Natural killer cell (primary cell): ENCODE data around the gene HBP1. TPM values are rescaled to one million over a fixed set of nuclear protein-coding genes. Genes with fewer than 3 reads are reported as not detected.

Experiments used
- ATAC-seq, 3 donors: fragments of 150-1000 bp in 2 of 3; fragments of 200-7000 bp in 1 of 3; cut with Tn5 transposase; 1 replicate in 1 of 3; 2 replicates in 2 of 3; pipeline ENCODE4 v1.10.0; 2021; ENCODE audit warnings: mild to moderate bottlenecking in 2 of 3, moderate library complexity in 2 of 3
- DNase-seq, 2 donors: peaks; one replicate each; pipeline versions ENCODE4 v3.0.0 to v3.0.0-alpha.2; 2013 to 2021; ENCODE audit warnings: mixed read lengths in 1 of 2
- H3K27ac ChIP-seq: one replicate; pipeline ENCODE4 v1.5.1; 2013; ENCODE audit warnings: mild to moderate bottlenecking, low read length
- H3K27me3 ChIP-seq: one replicate; pipeline ENCODE4 v1.6.1; 2013; ENCODE audit warnings: low read length; ENCODE audit not compliant: control insufficient read depth, insufficient read depth
- H3K36me3 ChIP-seq: one replicate; pipeline ENCODE4 v1.6.1; 2013; ENCODE audit warnings: low read length; ENCODE audit not compliant: control insufficient read depth, insufficient read depth
- H3K4me1 ChIP-seq: one replicate; pipeline ENCODE4 v1.6.1; 2013; ENCODE audit warnings: low read length; ENCODE audit not compliant: control insufficient read depth, insufficient read depth
- H3K4me3 ChIP-seq: one replicate; pipeline ENCODE4 v1.5.1; 2013; ENCODE audit warnings: low read length
- H3K9me3 ChIP-seq: one replicate; pipeline ENCODE4 v1.6.1; 2013; ENCODE audit warnings: low read length; ENCODE audit not compliant: control insufficient read depth, insufficient read depth
- H3K27ac Mint-ChIP-seq, 2 donors: one replicate each; pipeline ENCODE4 v1.8.0; 2022; ENCODE audit warnings: mild to moderate bottlenecking in 2 of 2, mixed read lengths in 2 of 2, moderate library complexity in 1 of 2
- H3K27me3 Mint-ChIP-seq, 2 donors: one replicate each; pipeline ENCODE4 v1.8.0; 2022; ENCODE audit warnings: low read depth in 2 of 2, mixed read lengths in 2 of 2
- H3K36me3 Mint-ChIP-seq: one replicate; pipeline ENCODE4 v1.8.0; 2022; ENCODE audit warnings: mixed read lengths
- H3K4me1 Mint-ChIP-seq, 2 donors: one replicate each; pipeline ENCODE4 v1.8.0; 2022; ENCODE audit warnings: mixed read lengths in 2 of 2
- H3K4me3 Mint-ChIP-seq: one replicate; pipeline ENCODE4 v1.8.0; 2022; ENCODE audit warnings: mild to moderate bottlenecking, moderate library complexity, mixed read lengths
- H3K9me3 Mint-ChIP-seq, 2 donors: one replicate each; pipeline ENCODE4 v1.8.0; 2022; ENCODE audit warnings: mixed read lengths in 2 of 2
- WGBS: methylation state at CpG from one replicate; pipeline ENCODE4 v1.1.7; 2013; ENCODE audit warnings: missing lambda C conversion rate; ENCODE audit not compliant: insufficient coverage; 5-methylcytosine and 5-hydroxymethylcytosine counted together
- intact Hi-C: fragments of 100-400 bp; cut with micrococcal nuclease; formaldehyde crosslinking; loops from one replicate; pipeline ENCODE4 v1.14.2; 2022
- total RNA-seq, 4 donors: library from RNA; stranded (reverse); fragments of 120-200 nt in 1 of 4; gene quantifications; one replicate each; pipeline versions ENCODE4 v1.2.3 to v1.2.4, GENCODE V29; 2013 to 2022
- TF ChIP-seq, protein P1 (sequence below): fragments of 200-600 bp; IDR thresholded peaks from one replicate; pipeline ENCODE4 v1.8.0; 2022; ENCODE audit warnings: antibody characterized with exemption

HBP1 gene
- total RNA-seq, 3 donors from 2014 or later (not counting 1 experiment from before 2014, with no cell fraction given), result 186 to 249 (median 243) TPM

DNA sequence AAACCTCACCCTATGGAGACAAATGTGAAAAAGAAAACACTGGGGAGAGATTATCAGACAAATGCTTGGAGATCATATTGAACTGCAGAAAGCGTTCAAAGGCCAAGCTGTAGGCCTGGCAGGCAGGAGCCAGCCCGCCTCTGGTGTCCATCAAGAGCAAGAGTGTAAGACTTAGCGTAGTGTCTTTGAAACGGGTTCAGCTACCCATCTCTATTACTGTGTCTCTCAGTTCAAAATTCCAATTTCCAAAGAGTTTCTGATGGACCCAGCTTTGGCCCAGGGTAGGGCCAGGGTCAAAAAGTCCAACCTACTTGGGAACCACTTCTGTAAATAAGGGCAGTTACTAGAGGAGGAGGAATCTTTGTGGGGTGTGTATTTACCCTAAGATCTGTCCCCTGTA is 45.4 kb upstream of the HBP1 start:
- Mint-ChIP-seq H3K36me3 (no peaks in the 10 kb centered on the region), H3K27ac (no peak overlapping the region), H3K27me3 (peaks cover 0 to 3% of the 10 kb centered on the region in 2 donors), H3K4me1 (peaks cover 20 to 21% of the 10 kb centered on the region in 2 donors), H3K9me3 (no peaks in the 10 kb centered on the region), H3K4me3 (no peak overlapping the region)
- H3K27me3 ChIP-seq, result no peaks in the 10 kb centered on the region
- no peaks in the 10 kb centered on the region for H3K9me3 ChIP-seq
- H3K4me1 ChIP-seq, result peaks cover 17% of the 10 kb centered on the region
- DNase-seq (no peak), ATAC-seq (no peak)
- intact Hi-C loops, result no loop called here
- no peaks in the 10 kb centered on the region for H3K36me3 ChIP-seq
- TF ChIP-seq, protein P1, sequence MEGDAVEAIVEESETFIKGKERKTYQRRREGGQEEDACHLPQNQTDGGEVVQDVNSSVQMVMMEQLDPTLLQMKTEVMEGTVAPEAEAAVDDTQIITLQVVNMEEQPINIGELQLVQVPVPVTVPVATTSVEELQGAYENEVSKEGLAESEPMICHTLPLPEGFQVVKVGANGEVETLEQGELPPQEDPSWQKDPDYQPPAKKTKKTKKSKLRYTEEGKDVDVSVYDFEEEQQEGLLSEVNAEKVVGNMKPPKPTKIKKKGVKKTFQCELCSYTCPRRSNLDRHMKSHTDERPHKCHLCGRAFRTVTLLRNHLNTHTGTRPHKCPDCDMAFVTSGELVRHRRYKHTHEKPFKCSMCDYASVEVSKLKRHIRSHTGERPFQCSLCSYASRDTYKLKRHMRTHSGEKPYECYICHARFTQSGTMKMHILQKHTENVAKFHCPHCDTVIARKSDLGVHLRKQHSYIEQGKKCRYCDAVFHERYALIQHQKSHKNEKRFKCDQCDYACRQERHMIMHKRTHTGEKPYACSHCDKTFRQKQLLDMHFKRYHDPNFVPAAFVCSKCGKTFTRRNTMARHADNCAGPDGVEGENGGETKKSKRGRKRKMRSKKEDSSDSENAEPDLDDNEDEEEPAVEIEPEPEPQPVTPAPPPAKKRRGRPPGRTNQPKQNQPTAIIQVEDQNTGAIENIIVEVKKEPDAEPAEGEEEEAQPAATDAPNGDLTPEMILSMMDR, result no peak
- H3K4me3 ChIP-seq, result no peak overlapping the region
- no peak overlapping the region for H3K27ac ChIP-seq
- WGBS, result 98% methylated on average over 4 of the region's 4 CpGs

DNA sequence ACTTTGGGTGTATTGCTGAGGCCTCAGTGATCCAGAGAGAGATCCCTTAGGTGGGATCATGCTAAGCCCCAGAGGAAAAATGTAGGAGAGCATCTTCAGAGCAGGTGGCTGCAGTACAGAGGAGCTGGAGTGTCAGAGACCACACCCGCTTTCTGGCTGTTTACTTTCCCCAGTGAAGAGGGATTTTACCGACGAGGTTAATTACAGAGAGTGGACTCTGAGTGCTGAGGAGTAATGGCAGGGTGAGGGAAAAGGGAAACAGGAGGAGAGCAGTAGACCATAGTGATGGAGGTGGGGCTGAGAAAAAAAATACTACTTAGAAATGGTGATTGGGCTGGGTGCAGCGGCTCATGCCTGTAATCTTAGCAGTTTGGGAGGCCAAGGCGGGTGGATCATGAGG is 43.3 kb upstream of the HBP1 start:
- no peaks in the 10 kb centered on the region for H3K9me3 ChIP-seq
- H3K4me1 ChIP-seq, result peaks cover 17% of the 10 kb centered on the region
- no peak for DNase-seq
- Mint-ChIP-seq H3K36me3 (no peaks in the 10 kb centered on the region), H3K4me3 (peak overlapping the region; percentile 85), H3K9me3 (no peaks in the 10 kb centered on the region), H3K4me1 (peaks cover 20 to 21% of the 10 kb centered on the region in 2 donors), H3K27me3 (no peaks in the 10 kb centered on the region), H3K27ac (peak overlapping the region; percentile 66 to 84)
- H3K27me3 ChIP-seq, result no peaks in the 10 kb centered on the region
- H3K4me3 ChIP-seq, result no peak overlapping the region
- WGBS, result 89% methylated on average over 5 of the region's 5 CpGs
- H3K36me3 ChIP-seq, result no peaks in the 10 kb centered on the region
- TF ChIP-seq, protein P1, result no peak
- peak overlapping the region; percentile 89 for H3K27ac ChIP-seq
- no peak for ATAC-seq
- intact Hi-C loops, result no loop called here

DNA sequence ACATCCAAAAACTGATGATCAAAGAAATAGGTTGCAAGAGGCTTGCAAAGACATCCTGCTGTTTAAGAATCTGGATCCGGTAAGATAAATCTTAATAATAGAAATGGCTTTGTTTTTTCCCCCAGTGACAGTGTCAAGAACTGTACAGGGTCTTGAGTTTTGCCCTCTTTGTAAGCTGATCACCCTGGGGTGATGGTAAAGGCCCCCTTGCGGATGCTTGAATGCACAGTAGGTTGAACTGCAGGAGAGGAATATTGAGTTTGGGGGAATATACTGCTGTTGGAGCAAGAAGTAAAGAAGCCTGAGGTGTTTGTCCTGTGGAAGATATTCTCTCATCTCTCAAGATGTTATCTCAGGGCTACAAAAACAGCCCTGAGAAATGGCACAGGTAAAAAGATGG is 40.6 kb upstream of the HBP1 start:
- peak overlapping the region; percentile 66 to 84 for H3K27ac Mint-ChIP-seq
- H3K4me3 ChIP-seq, result no peak overlapping the region
- no peak overlapping the region for H3K27ac ChIP-seq
- H3K4me1 ChIP-seq, result peaks cover 17% of the 10 kb centered on the region
- no peaks in the 10 kb centered on the region for H3K9me3 Mint-ChIP-seq
- DNase-seq (no peak), ATAC-seq (no peak)
- no peaks in the 10 kb centered on the region for H3K9me3 ChIP-seq
- peaks cover 0 to 3% of the 10 kb centered on the region in 2 donors for H3K27me3 Mint-ChIP-seq
- no peak overlapping the region for H3K4me3 Mint-ChIP-seq
- TF ChIP-seq, protein P1, result no peak
- no peaks in the 10 kb centered on the region for H3K36me3 ChIP-seq
- intact Hi-C loops, result no loop called here
- no peaks in the 10 kb centered on the region for H3K27me3 ChIP-seq
- WGBS, result 90% methylated on average over 2 of the region's 2 CpGs
- no peaks in the 10 kb centered on the region for H3K36me3 Mint-ChIP-seq
- peaks cover 20 to 21% of the 10 kb centered on the region in 2 donors for H3K4me1 Mint-ChIP-seq

DNA sequence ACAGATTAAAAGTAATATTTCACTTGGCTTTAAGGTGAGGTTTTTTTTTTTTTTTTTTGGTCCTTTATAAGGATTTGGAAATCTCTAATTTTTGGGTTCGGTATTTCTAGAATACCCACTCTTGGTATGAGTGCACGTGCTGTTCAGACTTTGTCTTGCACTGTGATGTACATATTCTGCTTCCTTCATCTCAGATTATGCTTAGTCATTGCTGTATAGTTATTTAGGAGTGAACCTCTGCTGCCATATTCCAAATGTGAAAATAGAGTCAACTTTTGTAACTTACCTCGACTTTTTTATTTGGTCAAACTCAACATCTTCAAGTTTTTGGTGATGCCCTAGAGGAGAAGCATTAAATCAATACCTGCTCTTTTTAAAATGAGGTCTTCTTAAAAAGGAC is 40.1 kb upstream of the HBP1 start:
- TF ChIP-seq, protein P1, result no peak
- no peaks in the 10 kb centered on the region for H3K9me3 ChIP-seq
- H3K27ac ChIP-seq, result no peak overlapping the region
- 90% methylated on average over 3 of the region's 3 CpGs for WGBS
- peaks cover 0 to 3% of the 10 kb centered on the region in 2 donors for H3K27me3 Mint-ChIP-seq
- no peak overlapping the region for H3K4me3 Mint-ChIP-seq
- H3K4me1 Mint-ChIP-seq, result peaks cover 20 to 21% of the 10 kb centered on the region in 2 donors
- H3K4me1 ChIP-seq, result peaks cover 17% of the 10 kb centered on the region
- ATAC-seq (no peak), DNase-seq (no peak)
- no peak overlapping the region for H3K4me3 ChIP-seq
- H3K27me3 ChIP-seq, result no peaks in the 10 kb centered on the region
- intact Hi-C loops, result no loop called here
- peak overlapping the region in 1 of 2 donors; percentile 84 for H3K27ac Mint-ChIP-seq
- no peaks in the 10 kb centered on the region for H3K9me3 Mint-ChIP-seq
- no peaks in the 10 kb centered on the region for H3K36me3 Mint-ChIP-seq
- H3K36me3 ChIP-seq, result no peaks in the 10 kb centered on the region
